PC-9 (cell line): ENCODE results near the gene TBC1D26.
"Not testable (repeated sequence)": the region's sequence is repeated elsewhere in the genome, so short reads cannot be mapped to it uniquely, and the experiment has no call there.

Source experiments
- CTCF ChIP-seq: fragments of 200-600 bp; sonication (generic); conservative IDR thresholded peaks from 2 replicates; pipeline ENCODE4 v1.6.1; 2017; ENCODE audit warnings: mixed run types, antibody characterized with exemption, mild to moderate bottlenecking, moderate library complexity
- EZH2 ChIP-seq: fragments of 200-600 bp; sonication (generic); IDR thresholded peaks from 2 replicates; pipeline ENCODE4 v1.8.0; 2017; ENCODE audit warnings: antibody characterized with exemption, low read depth

DNA sequence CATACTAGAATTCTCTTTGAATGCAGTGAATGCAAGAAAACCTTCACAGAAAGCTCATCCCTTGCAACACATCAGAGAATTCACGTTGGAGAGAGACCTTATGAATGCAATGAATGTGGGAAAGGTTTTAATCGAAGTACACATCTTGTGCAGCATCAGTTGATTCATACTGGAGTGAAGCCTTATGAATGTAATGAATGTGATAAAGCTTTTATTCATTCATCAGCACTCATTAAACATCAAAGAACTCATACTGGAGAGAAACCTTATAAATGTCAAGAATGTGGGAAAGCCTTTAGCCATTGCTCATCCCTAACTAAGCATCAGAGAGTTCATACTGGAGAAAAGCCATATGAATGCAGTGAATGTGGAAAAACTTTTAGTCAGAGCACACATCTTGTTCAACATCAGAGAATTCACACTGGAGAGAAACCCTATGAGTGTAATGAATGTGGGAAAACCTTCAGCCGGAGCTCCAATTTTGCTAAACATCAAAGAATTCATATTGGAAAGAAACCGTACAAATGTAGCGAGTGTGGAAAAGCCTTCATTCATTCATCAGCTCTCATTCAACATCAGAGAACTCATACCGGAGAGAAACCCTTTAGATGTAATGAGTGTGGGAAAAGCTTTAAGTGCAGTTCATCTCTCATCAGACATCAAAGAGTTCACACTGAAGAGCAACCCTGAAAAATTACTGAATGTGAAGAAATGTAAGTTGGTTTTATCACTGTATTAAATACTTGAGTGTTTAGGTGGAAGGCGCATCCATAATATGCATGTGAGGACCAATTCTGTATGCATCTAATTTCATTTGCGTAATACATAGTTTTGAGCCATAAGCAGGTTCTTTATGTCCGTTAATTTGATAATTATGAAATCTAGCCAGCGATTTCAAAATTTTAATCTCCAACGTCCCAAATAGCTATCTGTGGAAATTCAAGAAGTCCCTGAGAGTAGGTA is 15.2 kb upstream of the TBC1D26 start:
- not testable (repeated sequence) for TF ChIP-seq CTCF, EZH2
